ENCODE results near the gene KRT83. TPM values are rescaled to one million over a fixed set of nuclear protein-coding genes. Genes with fewer than 3 reads are reported as not detected.

KRT83 gene
- total and polyA plus RNA-seq, 11 donors, result not detected

DNA sequence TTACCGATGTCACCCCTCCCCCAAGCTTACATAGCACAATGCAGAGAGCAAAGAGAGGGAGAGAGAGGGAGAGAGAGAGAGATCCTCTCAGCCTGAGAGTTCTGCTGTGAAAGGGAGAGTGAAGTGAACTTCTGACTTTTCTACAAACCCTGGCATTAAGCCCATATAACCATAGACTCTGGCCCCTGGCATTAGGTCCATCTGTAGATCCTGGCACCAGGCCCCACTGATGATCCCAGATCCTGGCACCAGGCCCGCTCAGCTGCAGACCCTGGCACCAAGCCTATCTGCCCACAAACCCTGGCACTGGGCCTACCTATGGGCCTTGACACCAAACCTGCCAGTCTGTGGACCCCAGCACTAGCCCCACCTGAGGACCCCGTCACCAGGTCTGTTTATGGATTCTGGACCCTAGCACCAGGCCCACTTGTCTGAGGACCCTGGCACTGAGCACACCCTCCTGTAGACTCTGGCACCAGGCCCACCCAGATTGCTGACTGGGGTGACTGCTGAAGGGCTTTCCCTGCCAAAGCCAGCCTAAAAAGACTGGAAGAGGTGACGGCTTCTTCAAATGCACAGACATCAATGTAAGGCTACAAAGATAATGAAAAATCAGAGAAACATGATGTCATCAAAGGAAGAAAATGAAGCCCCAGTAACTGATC is 14.5 kb upstream of the KRT83 start:
- no peak for ATAC-seq
- Histone ChIP-seq H3K9me3 (peaks cover 0 to 32% (median 12%) of the 10 kb centered on the region in 12 donors), H3K27ac (no peak overlapping the region), H3K27me3 (peaks cover 0 to 13% (median 0%) of the 10 kb centered on the region in 9 donors), H3K4me3 (no peak overlapping the region), H3K4me1 (no peaks in the 10 kb centered on the region), H3K36me3 (no peaks in the 10 kb centered on the region)
- TF ChIP-seq, protein P1, sequence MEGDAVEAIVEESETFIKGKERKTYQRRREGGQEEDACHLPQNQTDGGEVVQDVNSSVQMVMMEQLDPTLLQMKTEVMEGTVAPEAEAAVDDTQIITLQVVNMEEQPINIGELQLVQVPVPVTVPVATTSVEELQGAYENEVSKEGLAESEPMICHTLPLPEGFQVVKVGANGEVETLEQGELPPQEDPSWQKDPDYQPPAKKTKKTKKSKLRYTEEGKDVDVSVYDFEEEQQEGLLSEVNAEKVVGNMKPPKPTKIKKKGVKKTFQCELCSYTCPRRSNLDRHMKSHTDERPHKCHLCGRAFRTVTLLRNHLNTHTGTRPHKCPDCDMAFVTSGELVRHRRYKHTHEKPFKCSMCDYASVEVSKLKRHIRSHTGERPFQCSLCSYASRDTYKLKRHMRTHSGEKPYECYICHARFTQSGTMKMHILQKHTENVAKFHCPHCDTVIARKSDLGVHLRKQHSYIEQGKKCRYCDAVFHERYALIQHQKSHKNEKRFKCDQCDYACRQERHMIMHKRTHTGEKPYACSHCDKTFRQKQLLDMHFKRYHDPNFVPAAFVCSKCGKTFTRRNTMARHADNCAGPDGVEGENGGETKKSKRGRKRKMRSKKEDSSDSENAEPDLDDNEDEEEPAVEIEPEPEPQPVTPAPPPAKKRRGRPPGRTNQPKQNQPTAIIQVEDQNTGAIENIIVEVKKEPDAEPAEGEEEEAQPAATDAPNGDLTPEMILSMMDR (IDR thresholded peaks at IDR 0.05), result no peak
- TF ChIP-seq POLR2A (IDR thresholded peaks at IDR 0.05), result no peak
- intact Hi-C loops (cut with DNase I), result no loop called here
- WGBS, 4 donors, result 60 to 80% (median 75%) methylated on average over 3 to 4 of the region's 4 CpGs
- no peak for DNase-seq

DNA sequence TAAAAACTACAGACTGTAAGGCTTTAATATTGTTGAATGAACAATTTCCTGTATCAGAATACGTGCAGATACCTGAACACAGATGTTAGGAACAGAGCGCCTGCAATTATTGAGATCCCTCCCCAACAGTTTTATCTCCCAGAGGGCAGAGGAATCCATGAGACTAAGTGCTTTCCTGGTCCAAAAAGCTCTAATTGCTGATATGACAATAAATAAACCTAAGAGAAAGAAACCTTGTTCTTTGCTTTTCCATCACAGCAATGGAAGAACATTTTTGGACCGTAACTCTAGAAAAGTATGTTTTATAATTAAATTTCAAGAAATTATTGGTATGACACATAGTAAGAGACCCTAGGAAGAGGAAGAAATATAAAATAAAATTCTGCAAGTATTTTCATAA is 13.0 kb upstream of the KRT83 start:
- Histone ChIP-seq H3K9me3 (peaks cover 0 to 32% (median 12%) of the 10 kb centered on the region in 12 donors), H3K4me3 (no peak overlapping the region), H3K27me3 (peaks cover 0 to 13% (median 0%) of the 10 kb centered on the region in 9 donors), H3K4me1 (no peaks in the 10 kb centered on the region), H3K36me3 (no peaks in the 10 kb centered on the region), H3K27ac (no peak overlapping the region)
- 84 to 88% (median 86%) methylated on average over 3 of the region's 3 CpGs for WGBS, 4 donors
- no peak for ATAC-seq
- TF ChIP-seq POLR2A (IDR thresholded peaks at IDR 0.05), result no peak
- TF ChIP-seq, protein P1 (IDR thresholded peaks at IDR 0.05), result no peak
- no peak for DNase-seq
- intact Hi-C loops (cut with DNase I), result no loop called here

DNA sequence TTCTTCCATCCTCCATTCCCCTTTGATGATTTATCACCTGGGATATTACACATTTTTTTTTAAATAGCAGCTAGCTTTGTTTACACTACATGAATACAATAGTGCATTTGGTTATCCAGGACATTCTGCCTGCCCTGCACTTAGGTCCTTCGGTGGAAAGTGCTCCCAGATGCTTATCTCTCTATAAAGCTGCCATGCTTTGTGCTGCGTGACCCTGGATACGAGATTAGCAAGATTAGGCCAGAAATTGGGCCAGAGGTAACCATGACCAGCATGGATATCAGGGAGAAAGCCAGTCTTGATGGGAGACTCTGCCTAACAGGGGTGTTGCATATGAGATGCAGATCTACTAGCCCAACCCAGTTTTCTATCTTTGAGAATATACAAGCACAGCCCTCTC is 12.1 kb upstream of the KRT83 start:
- H3K4me1 ChIP-seq, result no peaks in the 10 kb centered on the region
- ATAC-seq (no peak), DNase-seq (no peak)
- WGBS, 4 donors, result 65 to 85% (median 67%) methylated on average over 2 to 3 of the region's 3 CpGs
- H3K36me3 ChIP-seq, result no peaks in the 10 kb centered on the region
- H3K27ac ChIP-seq, result no peak overlapping the region
- peaks cover 0 to 14% (median 0%) of the 10 kb centered on the region in 9 donors for H3K27me3 ChIP-seq
- intact Hi-C loops (cut with DNase I), result no loop called here
- no peak overlapping the region for H3K4me3 ChIP-seq
- TF ChIP-seq, protein P1 (IDR thresholded peaks at IDR 0.05), result no peak
- TF ChIP-seq POLR2A (IDR thresholded peaks at IDR 0.05), result no peak
- H3K9me3 ChIP-seq, result peaks cover 0 to 32% (median 12%) of the 10 kb centered on the region in 12 donors

DNA sequence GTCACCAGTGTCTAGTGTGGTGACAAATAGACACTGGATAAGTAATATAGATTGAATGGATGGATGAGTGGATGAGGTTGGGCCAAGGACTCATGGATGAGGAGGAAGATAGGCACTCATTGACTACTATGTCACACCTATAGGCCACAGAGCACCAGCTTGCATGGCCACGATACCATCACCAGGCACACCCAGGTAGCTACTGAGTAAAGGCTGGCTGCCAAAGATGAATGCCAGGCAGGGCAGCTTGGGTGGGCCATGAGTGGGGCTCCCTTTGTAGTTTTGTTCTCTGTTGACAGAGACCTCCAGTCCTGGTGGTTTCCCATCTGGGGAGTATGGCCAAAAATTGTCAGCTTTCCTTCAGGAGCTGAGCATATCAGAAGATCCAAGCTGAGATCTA is 11.2 kb upstream of the KRT83 start:
- intact Hi-C loops (cut with DNase I), result no loop called here
- 89 to 92% (median 91%) methylated on average over 1 of the region's 1 CpG for WGBS, 4 donors
- peaks cover 0 to 18% (median 0%) of the 10 kb centered on the region in 9 donors for H3K27me3 ChIP-seq

More for the DNA sequence above, 11.2 kb upstream of the KRT83 start:
- no peak overlapping the region for H3K27ac ChIP-seq
- H3K36me3 ChIP-seq, result no peaks in the 10 kb centered on the region
- ATAC-seq (no peak), DNase-seq (no peak)
- no peak overlapping the region for H3K4me3 ChIP-seq
- peaks cover 0 to 26% (median 11%) of the 10 kb centered on the region in 12 donors for H3K9me3 ChIP-seq
- no peaks in the 10 kb centered on the region for H3K4me1 ChIP-seq
- TF ChIP-seq, protein P1 (IDR thresholded peaks at IDR 0.05), result no peak
